Keratinocyte (primary cell): ENCODE results near the gene CDCA4.

Experiments used
- CTCF ChIP-seq, 3 experiments: IDR thresholded peaks in 1 of 3; conservative IDR thresholded peaks in 1 of 3; optimal IDR thresholded peaks in 1 of 3; 2 replicates in 2 of 3; 3 replicates in 1 of 3; pipeline versions ENCODE3 to v1.5.1; 2011; ENCODE audit warnings: low read length in 3 of 3, mild to moderate bottlenecking in 3 of 3, moderate library complexity in 2 of 3, control low read depth in 1 of 3, inconsistent platforms in 1 of 3; ENCODE audit not compliant: insufficient read depth in 2 of 3; ENCODE audit errors: extremely low read depth in 1 of 3
- EZH2 ChIP-seq: IDR thresholded peaks from one replicate; pipeline ENCODE4 v1.6.1; 2012; ENCODE audit warnings: inconsistent platforms, mild to moderate bottlenecking, low read length, moderate library complexity

- TF ChIP-seq CTCF (optimal IDR thresholded peaks at IDR 0.05 in 1 of 3, IDR thresholded peaks at IDR 0.05 in 1 of 3, conservative IDR thresholded peaks at IDR 0.05 in 1 of 3; ENCODE audit: extremely low read depth in 1 of 3, insufficient read depth in 2 of 3, low read length in 3 of 3) = no peak
- TF ChIP-seq EZH2 = no peak
These were observed 31.2 kb upstream of the CDCA4 start for GRCh38 chr14:105052110-105052458.
